GM12892 (cell line): ENCODE measurements around the gene RAB4B.
"Not testable (repeated sequence)": the region's sequence is repeated elsewhere in the genome, so short reads cannot be mapped to it uniquely, and the experiment has no call there.

Experiments
- POLR2A ChIP-seq: IDR thresholded peaks from 2 replicates; pipeline ENCODE4 v1.6.1; 2011; ENCODE audit warnings: low read depth, low read length, control low read depth
- POLR2AphosphoS5 ChIP-seq: IDR thresholded peaks from 2 replicates; pipeline ENCODE4 v1.6.1; 2011; ENCODE audit warnings: low read depth, low read length, control low read depth

GRCh38 chr19:40819479-40820234 lies 41.6 kb downstream of the RAB4B start:
- not testable (repeated sequence) for TF ChIP-seq POLR2A, POLR2AphosphoS5
